ENCODE results near the gene POLN.

- TF ChIP-seq POLR2AphosphoS5 (IDR thresholded peaks at IDR 0.05): no peak
- no peak for TF ChIP-seq EP300 (IDR thresholded peaks at IDR 0.05; ENCODE audit: low read depth)
Measured at GRCh38 chr4:2141762-2142451, 100.0 kb downstream of the POLN start.

Data from transverse colon (tissue), 3 donors.